ENCODE measurements around the gene AGPS.
"Not testable (repeated sequence)": the region's sequence is repeated elsewhere in the genome, so short reads cannot be mapped to it uniquely, and the experiment has no call there.

Gene AGPS

DNA sequence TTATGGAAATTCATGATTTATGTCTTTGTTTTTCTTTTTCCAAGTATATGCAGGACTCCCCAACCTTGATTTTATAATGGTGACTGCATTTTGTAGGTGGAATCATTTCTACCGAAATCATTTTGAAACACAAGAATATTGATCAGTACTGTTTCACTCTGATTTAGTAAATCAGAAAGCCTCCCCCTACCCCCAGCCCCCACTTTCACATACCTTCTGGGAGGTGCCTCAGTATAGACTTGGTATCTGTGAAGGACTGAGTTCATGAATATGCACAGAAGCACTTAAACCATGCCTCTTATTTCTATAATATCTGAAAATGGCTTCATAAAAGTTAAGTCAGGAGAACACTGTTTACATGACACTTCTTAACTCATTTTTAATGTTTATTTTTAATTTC, 147.7 kb downstream of the AGPS start:
- in situ Hi-C loops (cut with MboI; ENCODE audit: low pct_unique_long_range_greater_than_20kb, low sequenced_read_pairs) = no loop called here
- DNase-seq = no peak

DNA sequence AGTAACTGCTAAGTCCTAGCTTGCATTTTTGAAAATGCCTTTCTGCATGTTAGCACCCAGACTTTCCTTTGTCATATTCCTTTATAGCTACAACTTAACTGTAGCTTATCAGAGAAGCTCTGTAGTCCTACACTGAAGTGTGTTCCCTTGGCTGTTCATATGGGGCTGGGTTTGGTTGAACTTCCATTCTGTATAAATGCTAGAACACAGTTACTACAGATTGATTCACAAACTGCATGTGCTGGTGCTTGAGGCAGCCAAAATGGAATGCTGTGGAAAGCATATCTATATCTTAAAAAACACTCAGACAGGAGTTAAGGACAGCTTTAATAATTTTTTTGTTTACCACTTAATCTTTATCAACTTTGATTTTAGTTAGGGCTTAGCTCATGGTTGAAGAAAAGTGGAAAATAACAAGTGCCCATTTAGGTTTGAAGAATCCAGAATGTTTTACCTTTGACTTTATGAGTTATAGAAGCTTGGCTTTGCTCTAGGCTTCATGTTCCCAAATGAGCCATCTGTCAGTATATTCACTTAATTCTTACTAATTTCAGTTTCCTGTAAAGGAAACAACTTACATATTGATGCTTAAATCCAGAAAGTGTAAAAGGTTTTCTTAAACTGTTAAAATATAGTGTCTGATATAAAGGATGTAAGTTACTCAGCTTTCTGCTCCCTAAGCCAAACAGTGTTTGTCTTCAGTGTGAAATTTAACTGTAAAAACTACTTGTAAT, 148.9 kb downstream of the AGPS start:
- in situ Hi-C loops (cut with MboI; ENCODE audit: low pct_unique_long_range_greater_than_20kb, low sequenced_read_pairs) = no loop called here
- DNase-seq = no peak

DNA sequence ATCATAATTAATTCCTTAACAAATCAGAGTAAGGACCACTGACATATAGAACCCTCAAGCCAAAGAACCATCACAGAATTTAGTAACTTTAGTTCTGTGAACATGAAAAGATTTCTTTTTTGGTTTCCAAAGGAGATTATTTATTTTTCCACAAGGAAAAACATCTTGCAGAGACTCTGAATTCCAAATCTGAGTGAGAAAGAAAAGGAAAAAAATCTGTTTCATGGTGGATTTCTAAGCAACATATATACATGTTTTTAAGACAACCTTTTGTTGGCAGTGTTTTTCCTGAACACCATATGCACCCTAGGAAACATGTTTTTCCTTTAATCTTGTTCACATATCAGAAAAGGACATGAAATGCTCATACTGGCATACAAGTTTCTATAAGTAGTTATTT, 149.8 kb downstream of the AGPS start:
- DNase-seq = no peak

DNA sequence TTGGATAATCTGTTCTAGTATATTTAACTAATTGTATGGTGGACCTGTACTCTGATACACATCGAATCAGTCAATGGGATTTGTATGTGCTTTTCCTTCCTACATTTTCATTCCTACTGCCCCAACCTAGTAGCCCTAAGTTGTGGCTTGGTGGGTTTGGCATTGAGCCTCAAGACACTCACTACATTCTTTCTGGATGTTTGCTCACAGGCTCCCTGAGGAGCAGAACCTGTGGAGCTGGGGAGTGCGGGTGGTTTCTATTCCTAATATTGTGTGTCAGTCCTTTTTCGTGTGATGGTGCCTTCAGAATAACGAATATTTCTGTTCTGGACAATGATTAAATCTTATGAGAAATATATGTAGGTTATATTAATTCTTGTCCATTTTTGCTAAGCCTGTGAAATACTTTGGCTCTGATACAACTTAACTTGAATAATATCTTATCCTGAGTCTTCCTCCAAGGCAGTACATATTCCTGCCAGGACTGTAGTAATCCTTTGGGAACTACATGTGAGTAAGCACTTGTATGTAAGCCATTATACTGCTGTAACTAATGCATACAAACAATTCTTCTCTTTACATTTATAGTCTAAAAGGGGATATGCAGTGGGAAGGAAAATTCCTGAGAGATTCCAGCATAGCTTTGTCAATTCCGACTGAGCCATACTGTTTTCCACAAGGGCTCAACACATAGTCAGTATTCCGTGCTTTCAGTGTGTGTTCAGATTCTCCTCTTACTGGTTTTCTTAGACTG, 150.6 kb downstream of the AGPS start:
- in situ Hi-C loops (cut with MboI; ENCODE audit: low pct_unique_long_range_greater_than_20kb, low sequenced_read_pairs) = no loop called here
- no peak for DNase-seq

More for the DNA sequence above, 149.8 kb downstream of the AGPS start:
- in situ Hi-C loops (cut with MboI; ENCODE audit: low pct_unique_long_range_greater_than_20kb, low sequenced_read_pairs) = no loop called here

DNA sequence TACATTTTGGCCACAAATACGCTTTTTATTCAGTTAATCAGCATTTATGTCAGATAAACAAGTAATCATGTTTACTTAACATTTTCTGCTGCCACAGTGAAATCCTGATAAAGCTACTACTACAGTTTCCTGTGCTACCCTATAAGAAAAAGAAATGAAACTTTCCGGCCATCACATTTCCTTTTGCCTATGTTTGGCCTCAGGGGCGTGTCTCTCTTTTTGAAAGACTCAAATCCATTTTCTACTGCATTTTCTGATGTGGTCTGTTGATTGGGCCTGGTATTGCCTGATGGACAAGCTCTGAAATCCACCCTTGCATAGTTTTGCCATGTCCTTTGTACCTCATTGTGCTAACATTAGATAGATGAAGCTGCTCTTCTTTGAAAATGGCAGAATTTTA, 152.6 kb downstream of the AGPS start:
- DNase-seq = no peak
- in situ Hi-C loops (cut with MboI; ENCODE audit: low pct_unique_long_range_greater_than_20kb, low sequenced_read_pairs) = no loop called here

DNA sequence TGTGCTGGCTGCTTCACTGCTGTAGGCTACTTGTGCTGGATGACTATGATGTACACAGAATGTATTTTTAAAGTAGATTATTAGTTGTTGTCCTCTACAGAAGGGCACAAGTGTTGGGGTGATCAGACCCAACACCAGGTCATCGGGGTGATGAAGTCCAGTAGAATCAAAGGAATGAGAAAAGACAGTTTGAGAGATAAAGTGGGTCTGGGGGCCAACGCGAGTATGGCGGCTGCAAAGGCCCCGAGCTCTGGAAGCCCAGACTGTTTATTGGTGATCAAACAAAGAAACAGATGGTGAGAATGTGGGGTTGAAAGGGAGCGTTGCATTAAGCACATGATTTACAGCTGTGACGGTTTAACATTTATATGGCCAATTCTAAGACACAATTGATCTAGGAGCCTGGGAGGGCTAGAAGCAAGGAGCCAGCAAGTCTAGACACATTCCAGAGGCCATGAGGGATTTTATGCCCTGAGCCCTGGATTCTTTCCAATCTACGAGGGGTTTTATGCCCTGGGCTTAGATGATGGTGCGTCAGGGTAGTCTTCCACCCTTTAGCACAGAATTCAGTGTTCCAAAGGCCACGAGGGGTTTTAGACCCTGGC, 153.5 kb downstream of the AGPS start:
- in situ Hi-C loops (cut with MboI; ENCODE audit: low pct_unique_long_range_greater_than_20kb, low sequenced_read_pairs) = no loop called here
- no peak for DNase-seq

DNA sequence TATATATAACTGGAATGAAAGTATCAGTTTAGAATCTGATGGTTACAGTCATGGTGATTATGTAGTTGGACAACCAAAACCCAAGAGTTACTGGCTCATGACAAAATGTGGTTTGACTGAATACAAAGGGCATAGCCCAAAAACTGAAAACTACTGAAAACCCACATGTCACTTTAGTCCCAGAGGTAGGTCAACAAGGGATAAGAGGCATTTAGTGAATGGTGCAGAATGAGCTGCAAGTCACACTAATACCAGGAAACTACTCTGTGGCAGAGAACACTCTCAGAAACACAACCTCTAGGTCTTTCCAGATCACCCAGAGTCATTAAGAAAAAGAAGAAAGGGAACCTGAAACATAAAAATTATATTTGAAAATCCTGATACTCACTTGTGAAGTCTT, 154.5 kb downstream of the AGPS start:
- in situ Hi-C loops (cut with MboI; ENCODE audit: low pct_unique_long_range_greater_than_20kb, low sequenced_read_pairs) = no loop called here
- no peak for DNase-seq

DNA sequence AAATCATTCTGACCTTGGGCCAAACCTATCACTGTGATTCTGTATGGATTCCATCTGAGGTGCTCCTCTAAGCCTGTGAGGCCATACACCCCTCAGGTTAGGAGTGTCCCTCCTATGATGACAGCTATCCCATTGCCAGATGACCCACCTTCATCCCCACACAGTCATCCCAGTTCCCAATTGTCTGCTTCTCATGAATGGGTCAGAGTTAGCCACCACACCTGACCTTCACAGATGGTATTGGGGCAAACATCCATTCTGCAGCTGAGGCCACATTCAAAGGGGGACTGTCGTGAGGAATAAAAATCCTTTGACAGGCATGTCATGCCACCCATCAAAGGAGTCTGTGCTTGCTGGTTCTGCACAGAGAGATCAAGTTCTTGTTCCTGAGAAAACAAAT, 155.2 kb downstream of the AGPS start:
- in situ Hi-C loops (cut with MboI; ENCODE audit: low pct_unique_long_range_greater_than_20kb, low sequenced_read_pairs) = no loop called here
- no peak for DNase-seq

DNA sequence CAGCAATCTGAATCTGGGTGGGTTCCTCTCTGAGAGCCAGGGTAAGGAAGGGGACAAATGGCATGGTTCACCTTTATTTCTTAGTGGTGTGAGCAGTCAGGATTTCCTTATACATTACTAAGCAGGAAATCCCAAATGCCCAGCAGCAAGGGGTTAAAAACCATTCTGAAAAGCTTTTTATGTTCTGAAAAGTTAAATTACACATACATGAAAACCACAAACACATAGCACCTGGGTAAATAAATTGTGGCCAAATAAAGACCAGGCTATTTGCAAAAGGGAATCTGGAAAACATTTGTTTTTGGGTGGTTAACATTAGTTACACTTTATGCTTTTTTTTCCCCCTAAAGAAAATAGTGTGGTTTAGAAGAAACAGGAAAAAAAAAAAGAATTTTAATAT, 156.1 kb downstream of the AGPS start:
- in situ Hi-C loops (cut with MboI; ENCODE audit: low pct_unique_long_range_greater_than_20kb, low sequenced_read_pairs) = no loop called here
- no peak for DNase-seq

DNA sequence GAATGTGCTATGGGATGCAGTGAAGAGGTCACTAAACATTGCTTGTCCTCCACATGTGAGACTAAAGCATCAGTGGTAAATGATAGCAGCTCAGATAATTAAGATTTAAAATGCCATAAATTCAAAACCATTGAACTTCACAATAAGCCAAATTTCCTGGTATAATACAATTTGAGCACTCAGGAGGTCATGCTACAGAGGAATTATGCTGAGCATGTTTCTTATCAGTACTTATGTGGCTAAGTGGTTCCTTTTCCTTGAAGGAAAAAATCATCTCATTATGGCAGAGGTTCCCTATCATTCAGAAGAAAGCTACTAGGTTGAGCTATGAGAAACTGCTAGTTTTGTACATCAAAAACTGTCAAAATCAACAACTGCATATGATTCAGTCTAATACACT, 156.6 kb downstream of the AGPS start:
- in situ Hi-C loops (cut with MboI; ENCODE audit: low pct_unique_long_range_greater_than_20kb, low sequenced_read_pairs) = no loop called here
- DNase-seq = no peak

DNA sequence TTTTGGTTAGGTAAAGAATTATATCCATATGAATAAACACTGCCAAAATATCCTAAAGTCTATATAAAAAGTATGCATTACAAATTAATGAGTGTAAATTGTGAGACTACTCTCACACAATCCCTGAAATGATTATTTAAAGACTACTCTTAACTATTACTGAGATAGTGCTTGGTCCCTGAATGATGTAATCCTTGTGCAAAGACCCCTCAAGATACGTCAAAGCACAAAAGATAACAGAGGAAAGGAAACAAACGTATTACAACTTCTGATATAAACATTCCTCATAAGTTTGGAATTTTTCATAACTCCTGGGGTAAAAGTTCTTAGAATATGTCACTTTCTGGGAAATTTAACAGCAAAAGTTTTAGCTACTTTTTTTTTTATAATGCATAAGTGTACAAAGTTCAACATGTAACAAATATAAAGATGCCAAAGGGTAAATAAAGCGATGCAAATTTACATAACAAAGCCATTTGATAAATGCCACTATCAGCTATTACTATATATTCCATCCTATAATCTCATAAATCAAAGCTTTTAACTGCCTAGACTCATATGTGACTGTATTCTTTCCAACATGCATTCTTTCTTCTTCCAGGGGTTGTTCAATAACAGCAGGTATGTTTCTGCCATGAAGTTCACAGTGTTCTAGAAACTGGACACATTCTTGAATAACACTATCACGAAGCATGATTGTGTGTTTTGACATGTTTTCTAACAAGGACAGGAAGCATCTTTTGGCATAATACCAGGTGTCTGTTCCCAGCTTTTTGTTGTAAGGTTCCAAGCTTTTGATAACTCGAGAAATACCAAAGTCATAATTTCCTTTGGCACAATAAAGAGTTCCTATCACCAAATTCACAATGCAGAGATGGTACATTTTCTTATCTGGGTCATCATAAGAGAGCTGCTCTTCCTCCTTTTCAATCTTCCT, 158.0 kb downstream of the AGPS start:
- in situ Hi-C loops (cut with MboI; ENCODE audit: low pct_unique_long_range_greater_than_20kb, low sequenced_read_pairs) = no loop called here
- no peak for DNase-seq

DNA sequence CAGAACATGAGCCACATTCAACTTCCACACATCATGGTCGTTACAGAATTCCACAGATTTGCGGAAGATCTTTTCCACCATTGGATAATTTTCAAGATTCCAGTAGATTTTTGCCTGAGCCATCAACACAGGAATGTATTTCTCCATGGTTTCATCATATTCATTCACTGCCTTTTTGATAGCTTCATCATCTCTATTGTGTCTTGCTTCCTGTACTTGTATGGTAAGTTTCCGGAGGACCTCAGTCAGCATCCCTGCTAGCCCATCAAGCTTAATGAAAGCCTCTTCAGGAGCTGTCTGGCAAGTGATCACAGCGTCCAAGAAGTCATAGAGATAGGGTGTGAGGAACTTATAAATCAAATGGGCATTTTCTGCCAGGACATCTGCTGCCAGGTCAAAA, 158.8 kb downstream of the AGPS start:
- DNase-seq; in situ Hi-C loops (cut with MboI; ENCODE audit: low pct_unique_long_range_greater_than_20kb, low sequenced_read_pairs): not testable (repeated sequence)

DNA sequence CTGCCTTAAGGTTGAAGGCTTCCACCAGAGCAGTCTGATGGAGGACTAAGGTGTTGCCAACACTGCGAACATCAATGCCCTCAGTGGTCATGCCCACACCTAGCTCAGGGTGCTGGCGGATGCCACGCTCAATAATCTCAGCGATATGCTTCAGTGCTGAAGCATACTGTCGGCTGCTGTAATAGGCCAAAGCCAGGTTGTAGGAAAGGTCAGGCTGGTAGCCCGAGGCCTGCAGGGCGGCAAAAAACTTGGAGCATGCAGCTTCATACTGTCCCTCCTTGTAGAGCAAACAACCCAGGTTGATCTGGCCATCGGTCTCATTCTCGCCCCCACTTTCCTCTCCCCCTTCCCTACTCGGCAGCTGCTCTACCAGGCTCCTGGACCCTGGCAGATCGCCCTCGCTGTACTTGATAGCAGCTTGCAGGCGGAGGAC, 159.4 kb downstream of the AGPS start:
- DNase-seq = peak; percentile 11

DNA sequence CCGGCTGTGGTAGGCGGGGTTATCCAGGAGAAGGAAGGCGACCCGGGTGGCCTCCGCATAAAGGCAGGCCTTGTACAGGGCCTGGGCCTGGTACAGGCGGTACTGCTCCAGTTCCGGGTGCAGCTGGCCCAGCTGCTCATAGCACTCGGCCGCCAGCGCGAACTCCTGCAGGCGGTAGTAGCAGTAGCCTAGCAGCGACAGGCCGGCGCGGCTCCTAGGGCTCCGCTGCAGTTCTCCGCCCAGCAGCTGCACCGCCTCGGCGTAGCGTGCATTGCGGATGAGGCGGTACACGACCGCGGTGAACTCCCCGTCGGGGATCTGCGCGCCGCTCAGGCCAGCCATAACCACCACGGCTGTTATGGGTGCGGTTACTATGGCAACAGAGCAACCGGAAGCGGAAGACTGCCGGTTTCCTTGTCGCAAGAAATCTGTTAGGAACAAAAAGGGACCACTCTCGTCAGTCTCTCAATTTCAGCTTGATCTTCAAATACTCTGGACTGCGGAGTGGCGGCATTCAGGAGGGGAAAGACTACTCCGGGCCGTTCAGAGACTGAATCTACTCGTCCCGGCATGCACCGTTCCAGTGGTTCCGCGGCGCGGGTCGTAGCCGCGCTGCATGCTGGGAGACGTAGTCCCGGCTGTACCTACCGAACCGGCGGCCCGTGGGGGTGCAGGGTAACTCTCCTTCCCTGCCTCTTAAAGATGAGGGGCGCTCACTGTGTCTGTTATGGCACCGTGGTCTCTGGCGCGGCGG, 160.0 kb downstream of the AGPS start:
- peak; percentile 92 for DNase-seq
- in situ Hi-C loops (cut with MboI; ENCODE audit: low pct_unique_long_range_greater_than_20kb, low sequenced_read_pairs) = no loop called here

More for the DNA sequence above, 159.4 kb downstream of the AGPS start:
- in situ Hi-C loops (cut with MboI; ENCODE audit: low pct_unique_long_range_greater_than_20kb, low sequenced_read_pairs) = no loop called here

DNA sequence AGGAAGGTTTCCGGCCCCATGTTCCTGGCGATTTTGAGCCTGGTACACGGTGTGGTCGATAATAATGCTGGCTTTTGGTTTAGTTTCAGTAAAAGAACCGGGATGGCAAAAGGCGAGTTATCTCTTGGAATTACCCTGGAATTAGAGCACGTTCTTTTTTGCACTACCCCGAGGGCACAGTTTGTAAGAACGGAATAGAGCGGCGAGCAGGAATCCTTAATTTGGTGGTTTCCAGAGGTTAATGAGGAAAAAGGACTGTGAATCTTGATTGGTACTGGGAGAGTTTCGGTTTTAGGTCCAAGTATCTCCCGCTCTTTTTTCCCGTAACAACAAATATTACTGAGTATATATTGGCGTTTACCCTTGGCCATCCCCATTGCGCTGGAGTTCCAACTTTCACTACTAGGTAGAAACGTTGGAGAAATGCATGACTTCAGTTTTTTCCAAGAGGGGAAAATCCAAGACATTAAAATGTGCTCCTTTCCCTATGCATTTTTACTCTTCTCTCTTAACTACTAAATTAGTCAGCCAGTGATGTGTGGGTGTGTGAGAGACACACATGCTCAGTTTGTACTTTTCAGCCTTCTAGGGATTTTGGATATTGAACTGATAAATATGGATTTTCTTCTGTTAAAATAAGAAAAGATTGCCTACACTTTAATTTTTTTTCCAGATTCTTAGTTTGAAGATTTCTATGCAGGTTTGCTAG, 160.8 kb downstream of the AGPS start:
- DNase-seq = no peak
- in situ Hi-C loops (cut with MboI; ENCODE audit: low pct_unique_long_range_greater_than_20kb, low sequenced_read_pairs) = no loop called here

DNA sequence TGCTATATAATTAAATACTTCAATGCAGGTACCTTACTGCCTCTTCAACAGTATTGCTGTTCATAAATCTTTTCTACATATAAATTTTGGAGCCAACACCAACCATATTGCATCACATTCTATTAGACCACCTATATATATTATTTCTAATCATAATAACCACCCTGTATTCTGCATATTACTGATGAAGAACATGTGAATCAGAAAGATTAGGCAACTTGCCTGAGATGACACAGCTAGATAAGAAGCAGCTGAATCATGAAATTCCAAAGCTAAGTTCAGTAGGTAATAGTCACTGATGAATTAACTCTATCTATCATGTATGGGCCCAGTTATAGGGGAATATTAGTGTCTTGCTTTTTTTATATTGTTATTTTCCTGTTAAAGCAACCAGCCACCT, 161.8 kb downstream of the AGPS start:
- no peak for DNase-seq
- in situ Hi-C loops (cut with MboI; ENCODE audit: low pct_unique_long_range_greater_than_20kb, low sequenced_read_pairs) = no loop called here

DNA sequence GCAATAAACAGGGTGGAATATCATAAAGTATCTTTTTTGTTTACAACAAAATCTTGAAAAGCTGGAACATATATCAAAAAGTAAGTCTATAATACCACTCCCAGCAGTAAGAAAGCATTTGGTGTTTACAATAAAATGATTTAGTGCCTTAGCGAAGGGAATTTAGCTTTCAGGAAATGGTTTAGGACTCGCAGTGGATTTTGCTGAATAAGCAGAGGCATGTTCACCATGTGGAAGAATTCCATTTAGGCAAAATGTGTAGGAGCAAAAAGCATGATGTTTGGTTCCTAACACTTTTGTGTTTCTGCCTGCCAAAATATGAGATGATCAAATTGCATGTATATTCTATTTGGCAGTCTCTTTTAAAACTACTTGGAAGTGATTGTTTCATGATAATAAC, 163.6 kb downstream of the AGPS start:
- in situ Hi-C loops (cut with MboI; ENCODE audit: low pct_unique_long_range_greater_than_20kb, low sequenced_read_pairs) = no loop called here
- no peak for DNase-seq

DNA sequence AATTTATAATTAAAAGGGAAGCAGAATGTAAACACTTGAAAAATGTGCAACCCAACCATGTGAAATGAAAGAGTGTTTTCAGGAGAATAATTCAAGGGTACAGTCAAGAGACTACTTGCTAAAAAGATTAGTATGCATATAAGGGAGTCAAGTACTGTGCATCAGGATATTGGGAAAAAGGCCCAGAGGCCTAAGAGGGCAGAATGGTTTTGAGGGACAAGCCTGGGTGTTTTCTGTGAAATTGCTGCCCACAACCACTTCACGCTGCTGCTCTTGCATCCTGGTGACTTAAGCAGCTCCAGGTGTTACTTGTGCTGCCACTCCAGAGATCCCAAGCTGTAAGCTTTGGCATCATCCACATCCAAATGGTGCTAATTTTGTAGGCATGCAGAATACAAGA, 165.2 kb downstream of the AGPS start:
- in situ Hi-C loops (cut with MboI; ENCODE audit: low pct_unique_long_range_greater_than_20kb, low sequenced_read_pairs) = no loop called here
- no peak for DNase-seq

Data from KBM-7 (cell line).